Tibial artery (tissue), 4 donors: ENCODE results near the gene SCAMP3.

Source experiments
- DNase-seq, 2 donors: peaks; one replicate each; pipeline ENCODE4 v3.0.0-alpha.2; 2019
- H3K27ac ChIP-seq, 2 donors: fragments of 200-600 bp; sonication (generic) in 1 of 2; 1 replicate in 1 of 2; 2 replicates in 1 of 2; pipeline ENCODE4 v1.5.1; 2018 to 2019; ENCODE audit warnings: mild to moderate bottlenecking in 1 of 2
- H3K27me3 ChIP-seq, 2 donors: fragments of 200-600 bp; sonication (generic) in 1 of 2; one replicate each; pipeline versions ENCODE4 v1.5.1 to v1.6.0; 2016 to 2019
- H3K36me3 ChIP-seq, 3 donors: fragments of 200-600 bp; sonication (generic) in 2 of 3; one replicate each; pipeline ENCODE4 v1.5.1; 2016 to 2019; ENCODE audit warnings: mild to moderate bottlenecking in 2 of 3
- H3K4me1 ChIP-seq, 4 donors: fragments of 200-600 bp; sonication (generic) in 2 of 4; 1 replicate in 3 of 4; 2 replicates in 1 of 4; pipeline ENCODE4 v1.5.1; 2016 to 2019
- H3K4me3 ChIP-seq, 2 donors: fragments of 200-600 bp; sonication (generic) in 1 of 2; 1 replicate in 1 of 2; 2 replicates in 1 of 2; pipeline ENCODE4 v1.5.1; 2018 to 2019; ENCODE audit warnings: mild to moderate bottlenecking in 2 of 2
- H3K9me3 ChIP-seq, 3 donors: fragments of 200-600 bp; sonication (generic) in 1 of 3; one replicate each; pipeline ENCODE4 v1.5.1; 2016 to 2019
- intact Hi-C: fragments of 100-400 bp; cut with DNase I; formaldehyde crosslinking; loops from one replicate; pipeline ENCODE4 v1.15.0; 2023; ENCODE audit warnings: low total_unique reads
- TF ChIP-seq, protein P1 (sequence below), 2 experiments: fragments of 200-600 bp in 1 of 2; fragments of 450-650 bp in 1 of 2; IDR thresholded peaks; one replicate each; pipeline ENCODE4 v1.5.1; 2017 to 2019; ENCODE audit warnings: antibody characterized with exemption in 2 of 2, mild to moderate bottlenecking in 1 of 2, moderate library complexity in 1 of 2

SCAMP3 gene

DNA sequence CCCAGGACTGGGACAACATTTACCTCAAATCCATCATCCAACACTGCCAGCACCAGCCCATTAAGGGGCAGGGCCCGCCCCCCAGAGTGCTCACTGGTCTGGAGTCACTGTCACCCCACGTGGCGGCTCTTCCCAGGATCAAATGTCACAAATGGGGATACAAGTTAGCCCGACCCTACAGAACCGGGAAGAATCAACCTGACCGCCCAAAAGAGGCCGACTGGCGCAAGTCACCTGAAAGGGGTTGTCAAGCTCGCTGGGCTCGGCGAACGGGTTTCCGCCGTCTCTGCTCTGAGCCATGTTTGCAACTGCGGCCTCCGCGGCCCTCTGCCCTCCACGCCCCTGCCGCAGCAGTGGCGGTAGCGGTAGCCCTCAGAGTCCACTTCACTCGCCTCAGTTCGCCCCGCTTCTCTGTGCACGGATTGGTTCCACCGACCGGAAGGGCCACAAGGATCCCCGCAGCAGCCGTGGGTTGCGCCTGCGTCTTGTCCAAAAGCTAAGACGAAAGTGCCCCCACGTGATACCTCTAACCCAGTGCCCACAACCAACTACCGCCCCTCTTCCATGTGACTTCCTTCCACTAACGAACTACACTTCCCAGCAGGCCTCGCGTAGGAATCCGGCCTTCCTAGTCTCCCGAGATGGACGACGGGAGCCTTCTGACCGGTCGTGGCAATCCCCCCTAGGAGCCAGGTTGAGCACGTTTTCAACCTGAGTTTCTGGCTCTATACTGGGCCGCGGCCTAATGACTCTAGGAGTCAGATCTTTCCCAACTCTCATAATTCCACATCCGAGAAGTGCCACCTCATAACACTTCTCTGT lies at the start of gene SCAMP3:
SCAMP3 (minus strand) TSS at position 509 of the 822 bp plus-strand sequence; CDS start at position 300, 209 bp downstream.
- TF ChIP-seq, protein P1, sequence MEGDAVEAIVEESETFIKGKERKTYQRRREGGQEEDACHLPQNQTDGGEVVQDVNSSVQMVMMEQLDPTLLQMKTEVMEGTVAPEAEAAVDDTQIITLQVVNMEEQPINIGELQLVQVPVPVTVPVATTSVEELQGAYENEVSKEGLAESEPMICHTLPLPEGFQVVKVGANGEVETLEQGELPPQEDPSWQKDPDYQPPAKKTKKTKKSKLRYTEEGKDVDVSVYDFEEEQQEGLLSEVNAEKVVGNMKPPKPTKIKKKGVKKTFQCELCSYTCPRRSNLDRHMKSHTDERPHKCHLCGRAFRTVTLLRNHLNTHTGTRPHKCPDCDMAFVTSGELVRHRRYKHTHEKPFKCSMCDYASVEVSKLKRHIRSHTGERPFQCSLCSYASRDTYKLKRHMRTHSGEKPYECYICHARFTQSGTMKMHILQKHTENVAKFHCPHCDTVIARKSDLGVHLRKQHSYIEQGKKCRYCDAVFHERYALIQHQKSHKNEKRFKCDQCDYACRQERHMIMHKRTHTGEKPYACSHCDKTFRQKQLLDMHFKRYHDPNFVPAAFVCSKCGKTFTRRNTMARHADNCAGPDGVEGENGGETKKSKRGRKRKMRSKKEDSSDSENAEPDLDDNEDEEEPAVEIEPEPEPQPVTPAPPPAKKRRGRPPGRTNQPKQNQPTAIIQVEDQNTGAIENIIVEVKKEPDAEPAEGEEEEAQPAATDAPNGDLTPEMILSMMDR (IDR thresholded peaks at IDR 0.05): no peak
- peak within 1 kb of the TSS; percentile 83 to 91 for H3K27ac ChIP-seq
- peaks cover 0 to 25% (median 22%) of the 10 kb centered on the region in 4 donors for H3K4me1 ChIP-seq
- H3K36me3 ChIP-seq: peaks cover 32 to 76% (median 53%) of the 10 kb centered on the region in 3 donors
- no peaks in the 10 kb centered on the region for H3K27me3 ChIP-seq
- peak within 1 kb of the TSS; percentile 72 to 87 for H3K4me3 ChIP-seq
- no peaks in the 10 kb centered on the region for H3K9me3 ChIP-seq
- intact Hi-C loops: no loop called here
- DNase-seq: peak; percentile 98

DNA sequence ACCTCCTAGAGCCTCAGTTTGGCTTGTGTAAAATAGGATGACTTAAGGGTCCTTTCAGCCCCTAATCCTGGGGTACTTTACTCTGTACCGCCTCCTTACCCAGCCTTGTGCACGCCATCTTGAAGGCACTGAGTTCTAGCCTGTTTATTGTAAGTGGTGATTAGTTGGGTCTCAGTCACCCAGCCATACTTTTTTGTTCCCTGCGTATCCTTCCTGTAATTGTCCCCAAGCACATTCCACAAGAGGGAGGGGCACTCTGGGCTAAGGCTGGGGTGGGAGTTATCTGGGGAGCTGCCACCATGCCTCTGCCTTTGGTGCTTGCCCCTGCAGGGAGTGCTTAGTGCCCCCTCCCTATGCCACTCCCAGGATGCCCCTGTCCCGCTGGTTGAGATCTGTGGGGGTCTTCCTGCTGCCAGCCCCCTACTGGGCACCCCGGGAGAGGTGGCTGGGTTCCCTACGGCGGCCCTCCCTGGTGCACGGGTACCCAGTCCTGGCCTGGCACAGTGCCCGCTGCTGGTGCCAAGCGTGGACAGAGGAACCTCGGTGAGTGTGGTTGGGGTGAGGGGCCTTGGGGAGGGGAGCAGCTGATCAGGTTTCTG lies 47.4 kb upstream of the SCAMP3 start:
- H3K4me1 ChIP-seq: peaks cover 0 to 25% (median 15%) of the 10 kb centered on the region in 4 donors
- peak overlapping the region; percentile 81 to 83 for H3K27ac ChIP-seq
- H3K36me3 ChIP-seq: peaks cover 0 to 32% (median 4%) of the 10 kb centered on the region in 3 donors
- no peak for DNase-seq
- H3K4me3 ChIP-seq: peak overlapping the region; percentile 61 to 80
- H3K27me3 ChIP-seq: no peaks in the 10 kb centered on the region
- TF ChIP-seq, protein P1 (IDR thresholded peaks at IDR 0.05): no peak
- H3K9me3 ChIP-seq: no peaks in the 10 kb centered on the region
- intact Hi-C loops: no loop called here

DNA sequence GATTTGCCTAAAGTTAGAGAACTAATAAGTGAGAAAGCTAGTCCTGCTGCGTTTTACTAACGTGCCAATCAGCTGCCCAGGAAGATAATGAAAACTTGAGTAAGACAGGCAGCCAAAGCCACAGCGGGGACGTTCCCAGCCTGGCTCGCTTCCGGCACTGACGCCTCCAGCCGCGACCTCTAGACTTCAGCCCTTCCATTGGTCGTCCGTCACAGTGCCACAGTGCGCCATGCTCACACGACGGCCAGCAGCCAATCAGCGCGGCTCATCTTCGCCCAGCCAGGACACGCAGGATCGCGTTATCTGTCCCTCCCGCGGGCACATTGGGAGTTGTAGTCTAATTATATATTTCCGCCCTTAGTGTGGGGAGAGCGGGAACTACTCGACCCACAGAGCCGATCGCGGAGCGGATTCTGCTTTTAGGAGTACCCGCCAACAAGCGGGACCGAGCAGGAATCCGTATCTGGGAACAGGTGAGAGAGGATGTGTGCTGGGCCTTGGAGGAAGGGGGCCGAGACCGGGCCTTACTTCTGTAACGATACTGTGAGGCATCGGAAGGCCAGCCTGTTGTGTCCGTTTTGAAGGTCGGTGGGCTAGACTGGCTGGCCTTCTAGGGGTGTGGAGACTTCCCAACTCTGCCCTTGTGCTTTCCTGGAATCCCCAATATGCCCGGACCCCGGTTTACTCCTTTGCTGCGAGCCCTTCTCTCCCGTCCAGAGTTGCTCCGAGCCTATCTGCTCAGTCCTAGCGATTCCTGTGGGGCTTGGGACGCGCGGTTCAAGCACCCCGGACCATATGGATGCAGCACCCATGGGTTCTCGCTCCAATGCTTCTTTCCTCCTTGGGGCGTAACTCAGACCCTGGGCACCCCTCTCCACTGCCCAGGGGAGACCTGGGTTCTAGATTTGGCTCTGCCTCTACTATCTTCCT lies 46.6 kb upstream of the SCAMP3 start, which contains the start of gene FDPS:
FDPS (plus strand) TSS at position 374 of the 930 bp plus-strand sequence. CDS start 924 bp downstream, outside the sequence.
- DNase-seq: peak; percentile 99
- no peaks in the 10 kb centered on the region for H3K27me3 ChIP-seq
- intact Hi-C loops: no loop called here

DNA sequence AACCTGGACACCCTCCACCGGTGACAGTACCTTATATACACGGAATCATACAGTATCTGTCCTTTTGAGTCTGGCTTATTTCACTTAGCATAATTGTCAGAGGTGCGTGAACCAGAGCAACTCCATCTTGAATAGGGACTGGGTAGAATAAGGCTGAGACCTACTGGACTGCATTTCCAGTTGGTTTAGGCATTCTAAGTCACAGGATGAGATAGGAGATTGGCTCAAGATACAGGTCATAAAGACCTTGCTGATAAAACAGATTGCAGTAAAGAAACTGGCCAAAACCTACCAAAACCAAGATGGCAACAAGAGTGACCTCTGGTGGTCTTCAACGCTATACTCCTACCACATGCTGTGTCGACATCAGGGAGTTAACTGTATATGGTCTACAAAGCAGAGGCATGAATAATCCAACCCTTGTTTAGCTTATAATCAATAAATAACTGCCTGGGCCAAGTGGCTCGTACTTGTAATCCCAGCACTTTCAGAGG lies 45.1 kb upstream of the SCAMP3 start:
- H3K4me1 ChIP-seq: peaks cover 0 to 25% (median 15%) of the 10 kb centered on the region in 4 donors
- no peak for DNase-seq
- H3K36me3 ChIP-seq: peaks cover 0 to 11% (median 0%) of the 10 kb centered on the region in 3 donors
- peak overlapping the region in 1 of 2 donors; percentile 81 for H3K27ac ChIP-seq
- no peaks in the 10 kb centered on the region for H3K9me3 ChIP-seq
- H3K27me3 ChIP-seq: peaks cover 0 to 3% of the 10 kb centered on the region in 2 donors
- intact Hi-C loops: no loop called here
- TF ChIP-seq, protein P1 (IDR thresholded peaks at IDR 0.05): peak in 1 of 2 experiments; percentile 9
- no peak overlapping the region for H3K4me3 ChIP-seq

More for the DNA sequence above, 46.6 kb upstream of the SCAMP3 start, which contains the start of gene FDPS:
- peak within 1 kb of the TSS; percentile 61 to 80 for H3K4me3 ChIP-seq
- peaks cover 0 to 25% (median 15%) of the 10 kb centered on the region in 4 donors for H3K4me1 ChIP-seq
- TF ChIP-seq, protein P1 (IDR thresholded peaks at IDR 0.05): peak; percentile 35 to 69
- peaks cover 0 to 26% (median 4%) of the 10 kb centered on the region in 3 donors for H3K36me3 ChIP-seq
- no peaks in the 10 kb centered on the region for H3K9me3 ChIP-seq
- peak within 1 kb of the TSS; percentile 81 to 83 for H3K27ac ChIP-seq
